K562 (cell line): ENCODE data around the gene SLC13A3. TPM values are rescaled to one million over a fixed set of nuclear protein-coding genes. Genes with fewer than 3 reads are reported as not detected.
A peak's percentile ranks its signal among the peaks of the same experiment; 100 is the strongest.

ENCODE experiments used
- ATAC-seq: fragments of 200-7000 bp; cut with Tn5 transposase; 3 replicates; pipeline ENCODE4 v1.9.1; 2020; ENCODE audit warnings: moderate library complexity
- BruUV-seq: library from RNA; stranded (reverse); fragments of 400-500 nt; replicated peaks from 2 replicates; lab custom pipeline; 2021; lab: Mats Ljungman, UMichigan
- CTCF ChIA-PET: fragments of 300-600 bp; formaldehyde crosslinking; extraction: SDS; loops from one replicate; lab custom pipeline; 2021; ENCODE audit warnings: low intra/inter-chr PET ratio; lab: Yijun Ruan, JAX
- POLR2A ChIA-PET: fragments of 300-600, 350-650 bp; sonication (Branson Sonifier 250); formaldehyde crosslinking; extraction: SDS; loops from one replicate; lab custom pipeline; 2021; ENCODE audit warnings: antibody characterized with exemption, inconsistent platforms; lab: Yijun Ruan, JAX
- DNase-seq, 4 experiments: peaks; one replicate each; pipeline versions ENCODE4 v3.0.0 to v3.0.0-alpha.2; 2011 to 2018; ENCODE audit warnings: low spot score in 3 of 4, mixed read lengths in 3 of 4; ENCODE audit errors: extremely low read depth in 1 of 4
- FAIRE-seq: peaks from 2 replicates; lab custom pipeline; 2011; peaks lifted over from hg19 to GRCh38; lab: Jason Lieb, UNC
- H2AFZ ChIP-seq: 2 replicates; pipeline ENCODE4 v1.6.0; 2011; ENCODE audit warnings: low read depth, low read length, control low read depth, inconsistent platforms
- H3K27ac ChIP-seq: fragments of 200-600 bp; 3 replicates; pipeline ENCODE4 v1.8.0; 2011; ENCODE audit warnings: low read depth, mild to moderate bottlenecking, control low read depth, inconsistent platforms, low read length, moderate library complexity, mixed read lengths; ENCODE audit errors: extremely low read depth
- H3K27me3 ChIP-seq, 2 experiments: fragments of 300-600 bp in 1 of 2; 2 replicates in 1 of 2; 3 replicates in 1 of 2; pipeline versions ENCODE4 v1.6.0 to v1.8.0; 2011; ENCODE audit warnings: inconsistent platforms in 2 of 2, low read length in 2 of 2, mild to moderate bottlenecking in 1 of 2, mixed read lengths in 1 of 2, moderate library complexity in 1 of 2; ENCODE audit not compliant: control insufficient read depth in 2 of 2, insufficient read depth in 2 of 2
- H3K36me3 ChIP-seq: fragments of 300-600 bp; 3 replicates; pipeline ENCODE4 v1.8.0; 2011; ENCODE audit warnings: mild to moderate bottlenecking, low read length, inconsistent platforms; ENCODE audit not compliant: control insufficient read depth, insufficient read depth
- H3K4me1 ChIP-seq, 2 experiments: fragments of 200-600 bp in 1 of 2; replicated peaks in 1 of 2; 2 replicates in 1 of 2; 3 replicates in 1 of 2; pipeline versions ENCODE4 v1.5.1 to v1.8.0; 2011; ENCODE audit warnings: inconsistent platforms in 2 of 2, low read length in 2 of 2, mild to moderate bottlenecking in 1 of 2, mixed read lengths in 1 of 2, moderate library complexity in 1 of 2; ENCODE audit not compliant: control insufficient read depth in 2 of 2, insufficient read depth in 2 of 2
- H3K4me2 ChIP-seq: 2 replicates; pipeline ENCODE4 v1.6.1; 2011; ENCODE audit warnings: low read length, control low read depth, inconsistent platforms, mixed read lengths; ENCODE audit not compliant: insufficient read depth
- H3K4me3 ChIP-seq: fragments of 200-600 bp; sonication (generic), shearing (Covaris generic); 2 replicates; pipeline ENCODE4 v1.5.1; 2016; ENCODE audit warnings: control low read depth, inconsistent platforms
- H3K79me2 ChIP-seq: fragments of 200-600 bp; 3 replicates; pipeline ENCODE4 v1.8.0; 2011; ENCODE audit warnings: low read length, inconsistent platforms; ENCODE audit not compliant: control insufficient read depth, insufficient read depth
- H3K9ac ChIP-seq, 2 experiments: 2 replicates each; pipeline versions ENCODE4 v1.6.0 to v1.6.1; 2011; ENCODE audit warnings: low read depth in 2 of 2, low read length in 2 of 2, control low read depth in 1 of 2, inconsistent platforms in 1 of 2, mild to moderate bottlenecking in 1 of 2, mixed read lengths in 1 of 2; ENCODE audit not compliant: insufficient read depth in 1 of 2
- H3K9me1 ChIP-seq: one replicate; pipeline ENCODE4 v1.6.0; 2011; ENCODE audit warnings: inconsistent platforms, mild to moderate bottlenecking, low read length, moderate library complexity; ENCODE audit not compliant: control insufficient read depth, insufficient read depth
- H3K9me3 ChIP-seq: replicated peaks from 2 replicates; pipeline ENCODE4 v1.5.1; 2011; ENCODE audit warnings: low read depth, low read length, inconsistent platforms; ENCODE audit not compliant: control insufficient read depth, insufficient read depth
- H4K20me1 ChIP-seq: replicated peaks from 2 replicates; pipeline ENCODE4 v1.6.1; 2011; ENCODE audit warnings: low read length, inconsistent platforms, mixed read lengths; ENCODE audit not compliant: control insufficient read depth, insufficient read depth
- ARID2 ChIP-seq: fragments of 450-650 bp; IDR thresholded peaks from 2 replicates; pipeline ENCODE4 v1.6.1; 2017; ENCODE audit warnings: antibody characterized with exemption, mild to moderate bottlenecking
- ATF3 ChIP-seq, 2 experiments: fragments of 450-650 bp in 1 of 2; sonication (generic) in 1 of 2; formaldehyde crosslinking in 1 of 2; IDR thresholded peaks in 1 of 2; conservative IDR thresholded peaks in 1 of 2; 2 replicates each; pipeline versions ENCODE4 v1.6.1 to v1.8.1; 2016 to 2023; ENCODE audit warnings: mild to moderate bottlenecking in 2 of 2, moderate library complexity in 2 of 2, inconsistent platforms in 1 of 2, missing genetic modification reagents in 1 of 2
- ATF4 ChIP-seq: fragments of 450-650 bp; formaldehyde crosslinking; IDR thresholded peaks from 2 replicates; pipeline ENCODE4 v1.4.0; 2022; ENCODE audit warnings: mild to moderate bottlenecking, moderate library complexity
- BACH1 ChIP-seq: fragments of 200-800 bp; sonication (Bioruptor generic); IDR thresholded peaks from 2 replicates; pipeline ENCODE4 v1.6.1; 2016; ENCODE audit warnings: missing genetic modification characterization, missing compliant biosample characterization
- CBX2 ChIP-seq: fragments of 200-600 bp; sonication (generic); IDR thresholded peaks from one replicate; pipeline ENCODE4 v1.6.1; 2012; ENCODE audit warnings: mild to moderate bottlenecking, low read length, inconsistent platforms; ENCODE audit not compliant: insufficient read depth, poor library complexity, severe bottlenecking
- DACH1 ChIP-seq: fragments of 450-650 bp; IDR thresholded peaks from 2 replicates; pipeline ENCODE4 v1.6.1; 2018; ENCODE audit not compliant: partially characterized antibody
- ETV6 ChIP-seq, 3 experiments: fragments of 150-350 bp in 1 of 3; sonication (generic) in 1 of 3; formaldehyde crosslinking in 1 of 3; IDR thresholded peaks; 2 replicates each; pipeline versions ENCODE4 v1.6.1 to v1.8.0; 2014 to 2022; ENCODE audit warnings: borderline replicate concordance in 2 of 3, low read depth in 2 of 3, antibody characterized with exemption in 1 of 3, low read length in 1 of 3, mild to moderate bottlenecking in 1 of 3, missing genetic modification reagents in 1 of 3
- GTF2B ChIP-seq: IDR thresholded peaks from 2 replicates; pipeline ENCODE4 v1.6.1; 2011; ENCODE audit not compliant: insufficient read length; ENCODE audit errors: extremely low read depth
- ID3 ChIP-seq, 2 experiments: fragments of 250-450 bp in 1 of 2; fragments of 450-650 bp in 1 of 2; sonication (Bioruptor Pico) in 1 of 2; IDR thresholded peaks; 2 replicates each; pipeline versions ENCODE4 v1.6.1 to v1.8.0; 2016 to 2021; ENCODE audit warnings: mild to moderate bottlenecking in 2 of 2, moderate library complexity in 2 of 2, missing compliant biosample characterization in 1 of 2, missing genetic modification characterization in 1 of 2
- MEF2D ChIP-seq: conservative IDR thresholded peaks from 2 replicates; pipeline ENCODE4 v1.6.1; 2016; ENCODE audit warnings: low read depth, missing genetic modification characterization, missing compliant biosample characterization
- RAD21 ChIP-seq, 2 experiments: fragments of 250-450 bp in 1 of 2; fragments of 450-650 bp in 1 of 2; sonication (Bioruptor Pico) in 1 of 2; formaldehyde crosslinking in 1 of 2; IDR thresholded peaks in 1 of 2; conservative IDR thresholded peaks in 1 of 2; 2 replicates each; pipeline versions ENCODE4 v1.4.0 to v1.8.0; 2020 to 2022; ENCODE audit warnings: mild to moderate bottlenecking in 2 of 2, moderate library complexity in 1 of 2
- RCOR1 ChIP-seq, 2 experiments: IDR thresholded peaks; 2 replicates each; pipeline ENCODE4 v1.6.1; 2012; ENCODE audit warnings: low read depth in 2 of 2, low read length in 2 of 2, borderline replicate concordance in 1 of 2, improper control_type of control experiment in 1 of 2
- SMAD2 ChIP-seq: fragments of 150-350 bp; IDR thresholded peaks from 2 replicates; pipeline ENCODE4 v1.6.1; 2014; ENCODE audit warnings: low read depth, mild to moderate bottlenecking, low read length
- STAG1 ChIP-seq: sonication (generic); formaldehyde crosslinking; IDR thresholded peaks from 2 replicates; pipeline ENCODE4 v1.5.0; 2020; ENCODE audit warnings: missing genetic modification reagents, borderline replicate concordance
- TOE1 ChIP-seq, 2 experiments: fragments of 450-650 bp in 1 of 2; sonication (generic) in 1 of 2; formaldehyde crosslinking in 1 of 2; IDR thresholded peaks; 2 replicates each; pipeline versions ENCODE4 v1.7.1 to v1.8.0; 2016 to 2022; ENCODE audit warnings: borderline replicate concordance in 2 of 2, mild to moderate bottlenecking in 2 of 2, antibody characterized with exemption in 1 of 2, inconsistent platforms in 1 of 2, low read depth in 1 of 2, missing genetic modification reagents in 1 of 2, moderate library complexity in 1 of 2
- ZNF75A ChIP-seq: fragments of 450-650 bp; formaldehyde crosslinking; IDR thresholded peaks from 2 replicates; pipeline ENCODE4 v1.4.0; 2020; ENCODE audit warnings: mild to moderate bottlenecking
- ZSCAN29 ChIP-seq: fragments of 450-650 bp; IDR thresholded peaks from 2 replicates; pipeline ENCODE4 v1.6.1; 2017
- WGBS: fragments of 100-300 bp; shearing (Covaris generic); methylation state at CpG from one replicate; pipeline ENCODE4 v1.1.6; 2016; ENCODE audit warnings: low coverage, mixed read lengths; ENCODE audit not compliant: insufficient coverage; ENCODE audit errors: missing lambda C conversion rate; 5-methylcytosine and 5-hydroxymethylcytosine counted together
- in situ Hi-C: fragments of 300-500 bp; cut with MboI; formaldehyde crosslinking; loops from 4 replicates; pipeline ENCODE4 v1.15.0; 2018; ENCODE audit warnings: inconsistent platforms, mixed read lengths
- intact Hi-C: fragments of 100-400 bp; cut with micrococcal nuclease; formaldehyde crosslinking; loops from 2 replicates; pipeline ENCODE4 v1.14.2; 2022
- polyA plus RNA-seq, 8 experiments: library from polyadenylated mRNA; depleted of rRNA in 4 of 8; stranded (reverse) in 5 of 8; unstranded in 3 of 8; fragments of >200 nt; fragmentation: Nextera tagmentation in 2 of 8; fragmentation: Illumina TruSeq in 1 of 8; extraction: Ambion mirVana in 2 of 8; extraction: Trizol in 1 of 8; gene quantifications; 2 replicates each; pipeline versions ENCODE4 v1.2.1 to v1.2.3, GENCODE V29; 2011 to 2014; ENCODE audit warnings: inconsistent platforms in 1 of 8, missing spikeins in 1 of 8
- total RNA-seq, 7 experiments: library from RNA; depleted of rRNA in 6 of 7; stranded (reverse); fragments of >200 nt in 6 of 7; fragmentation: Illumina TruSeq in 2 of 7; extraction: Trizol in 2 of 7; gene quantifications; 2 replicates each; pipeline versions ENCODE4 v1.2.1 to v1.2.3, GENCODE V29; 2011 to 2021; ENCODE audit warnings: low replicate concordance in 1 of 7

The SLC13A3 gene
- total and polyA plus RNA-seq, 9 of the 15 experiments (the other 6 are each of a cell fraction or from before 2014, with no cell fraction given): 5.5 to 16.4 (median 8.5) TPM

- Histone ChIP-seq H3K4me3 (no peak overlapping the region), H2AFZ (no peak overlapping the region), H3K36me3 (no peaks in the 10 kb centered on the region), H3K9me3 (no peaks in the 10 kb centered on the region), H4K20me1 (no peaks in the 10 kb centered on the region), H3K4me1 (no peaks in the 10 kb centered on the region), H3K9me1 (no peaks in the 10 kb centered on the region), H3K79me2 (no peaks in the 10 kb centered on the region), H3K27ac (no peak overlapping the region), H3K9ac (no peak overlapping the region), H3K27me3 (no peaks in the 10 kb centered on the region; a peak in 1 of 5 replicates), H3K4me2 (no peak overlapping the region)
- ATAC-seq (peak; percentile 80), DNase-seq (peak; percentile 33 to 64 (median 42)), FAIRE-seq (peak; percentile 84)
- BruUV-seq: no TSS peak
- intact Hi-C loops (loop anchor here (5.0 kb wide), 1 partner anchor 181 kb away; no protein-coding TSS in a partner anchor), in situ Hi-C loops (no loop called here)
- ChIA-PET CTCF (no interaction called here), POLR2A (interaction anchor here (2.0 kb wide), 1 partner anchor 8 kb away, joined by 11 read pairs; the partner anchor contains the start of gene ZNF334)
- WGBS: 0% methylated on average over 2 of the region's 4 CpGs
- TF ChIP-seq ZNF75A (CRISPR knock-in tag) (no peak), MEF2D (tag) (no peak), ID3 (CRISPR knock-in tag; IDR thresholded peaks at IDR 0.05) (no peak), ID3 (tag; IDR thresholded peaks at IDR 0.05) (no peak), SMAD2 (no peak), TOE1 (IDR thresholded peaks at IDR 0.05; ENCODE audit: borderline replicate concordance) (no peak), TOE1 (CRISPR knock-in tag; IDR thresholded peaks at IDR 0.05; ENCODE audit: borderline replicate concordance, low read depth) (no peak), RAD21 (CRISPR knock-in tag; conservative IDR thresholded peaks at IDR 0.05 in 1 of 2, IDR thresholded peaks at IDR 0.05 in 1 of 2) (peak; percentile 25 to 80; a peak in 3 of 4 replicates), STAG1 (peak; percentile 38; the same call in 1 of the 2 replicates), RCOR1 (IDR thresholded peaks at IDR 0.05; ENCODE audit: borderline replicate concordance in 1 of 2, low read depth in 2 of 2, low read length in 2 of 2) (no peak), BACH1 (tag) (no peak), ATF4 (CRISPR knock-in tag) (no peak), GTF2B (no peak), CBX2 (no peak), ATF3 (IDR thresholded peaks at IDR 0.05) (no peak), ATF3 (CRISPR knock-in tag; conservative IDR thresholded peaks at IDR 0.05) (no peak), ARID2 (no peak), DACH1 (no peak), ZSCAN29 (no peak), ETV6 (IDR thresholded peaks at IDR 0.05; ENCODE audit: borderline replicate concordance in 1 of 2, low read depth in 2 of 2, low read length in 1 of 2) (no peak), ETV6 (CRISPR knock-in tag; IDR thresholded peaks at IDR 0.05; ENCODE audit: borderline replicate concordance) (no peak)
Measured at GRCh38 chr20:46520976-46521579, 130.2 kb downstream of the SLC13A3 start.
